Fibroblast of mammary gland (primary cell): ENCODE data around the gene STK39.

Source experiments
- DNase-seq: peaks from one replicate; pipeline ENCODE4 v3.0.0-alpha.2; 2010; ENCODE audit warnings: low read depth
- H3K4me3 ChIP-seq: 2 replicates; pipeline ENCODE4 v1.5.1; 2011; ENCODE audit warnings: low read depth, mild to moderate bottlenecking, low read length, moderate library complexity; ENCODE audit not compliant: control insufficient read depth
- CTCF ChIP-seq: conservative IDR thresholded peaks from 2 replicates; pipeline ENCODE4 v1.5.1; 2011; ENCODE audit warnings: low read depth, low read length, inconsistent platforms; ENCODE audit not compliant: control insufficient read depth, insufficient read depth

STK39 gene

GRCh38 chr2:168224346-168224745 is 23.0 kb downstream of the STK39 start:
- TF ChIP-seq CTCF = no peak
- no peak overlapping the region for H3K4me3 ChIP-seq
- DNase-seq = no peak

- TF ChIP-seq CTCF = no peak
- DNase-seq = no peak
- H3K4me3 ChIP-seq = no peak overlapping the region
Observed at GRCh38 chr2:168222088-168222487, 25.3 kb downstream of the STK39 start.

- peak; percentile 18 for DNase-seq
- no peak overlapping the region for H3K4me3 ChIP-seq
- TF ChIP-seq CTCF = no peak
Observed at GRCh38 chr2:168220965-168221819, 26.2 kb downstream of the STK39 start.

GRCh38 chr2:168217920-168218319 is 29.5 kb downstream of the STK39 start:
- no peak for DNase-seq
- no peak overlapping the region for H3K4me3 ChIP-seq
- no peak for TF ChIP-seq CTCF

GRCh38 chr2:168216351-168217005 is 30.9 kb downstream of the STK39 start:
- no peak overlapping the region for H3K4me3 ChIP-seq
- no peak for TF ChIP-seq CTCF
- DNase-seq = peak; percentile 58

- no peak for DNase-seq
- no peak for TF ChIP-seq CTCF
- H3K4me3 ChIP-seq = no peak overlapping the region
Observed at GRCh38 chr2:168215813-168216212, 31.6 kb downstream of the STK39 start.
